ENCODE results near the gene C19orf12.

Gene C19orf12

GRCh38 chr19:29686285-29686805 lies 28.7 kb downstream of the C19orf12 start:
- POLR2A ChIA-PET, result no interaction called here
- TF ChIP-seq LEF1 (IDR thresholded peaks at IDR 0.05; ENCODE audit: borderline replicate concordance) (no peak), FOXK2 (IDR thresholded peaks at IDR 0.05) (no peak), HDGF (IDR thresholded peaks at IDR 0.05; ENCODE audit: borderline replicate concordance) (no peak)
- no peak for DNase-seq (ENCODE audit: extremely low spot score)
- CTCF ChIA-PET, result interaction anchor here (0.8 kb wide), 1 partner anchor 76 kb away, joined by 3 read pairs; no protein-coding TSS in a partner anchor

- POLR2A ChIA-PET, result no interaction called here
- DNase-seq (ENCODE audit: extremely low spot score), result no peak
- TF ChIP-seq FOXK2 (IDR thresholded peaks at IDR 0.05), result no peak
- no peak for TF ChIP-seq FOXA1 (IDR thresholded peaks at IDR 0.05)
- TF ChIP-seq FOXM1 (IDR thresholded peaks at IDR 0.05; ENCODE audit: borderline replicate concordance), result no peak
- TF ChIP-seq NFRKB (IDR thresholded peaks at IDR 0.05), result no peak
- no peak for TF ChIP-seq ELF4 (IDR thresholded peaks at IDR 0.05)
- TF ChIP-seq TARDBP (IDR thresholded peaks at IDR 0.05), result no peak
- TF ChIP-seq LEF1 (IDR thresholded peaks at IDR 0.05; ENCODE audit: borderline replicate concordance), result no peak
- TF ChIP-seq BHLHE40 (IDR thresholded peaks at IDR 0.05; ENCODE audit: borderline replicate concordance), result no peak
- TF ChIP-seq SUZ12 (IDR thresholded peaks at IDR 0.05), result no peak
- no peak for TF ChIP-seq CTBP1 (IDR thresholded peaks at IDR 0.05; ENCODE audit: borderline replicate concordance)
- no peak for TF ChIP-seq SP1 (IDR thresholded peaks at IDR 0.05)
- TF ChIP-seq PKNOX1 (IDR thresholded peaks at IDR 0.05), result no peak
- no peak for TF ChIP-seq L3MBTL2 (conservative IDR thresholded peaks at IDR 0.05)
- no peak for TF ChIP-seq ARNT (IDR thresholded peaks at IDR 0.05)
- TF ChIP-seq HDGF (IDR thresholded peaks at IDR 0.05; ENCODE audit: borderline replicate concordance), result no peak
- TF ChIP-seq ZNF384 (IDR thresholded peaks at IDR 0.05), result no peak
- CTCF ChIA-PET, result interaction anchor here (1.0 kb wide), 1 partner anchor 14 kb away, joined by 3 read pairs; no protein-coding TSS in a partner anchor
These were observed 29.7 kb downstream of the C19orf12 start for GRCh38 chr19:29685326-29685725.

- no peak for TF ChIP-seq ARNT (IDR thresholded peaks at IDR 0.05)
- no peak for TF ChIP-seq CTBP1 (IDR thresholded peaks at IDR 0.05; ENCODE audit: borderline replicate concordance)
- no peak for TF ChIP-seq FOXM1 (IDR thresholded peaks at IDR 0.05; ENCODE audit: borderline replicate concordance)
- no peak for TF ChIP-seq TARDBP (IDR thresholded peaks at IDR 0.05)
- no peak for TF ChIP-seq PKNOX1 (IDR thresholded peaks at IDR 0.05)
- TF ChIP-seq HDGF (IDR thresholded peaks at IDR 0.05; ENCODE audit: borderline replicate concordance), result no peak
- TF ChIP-seq ZNF384 (IDR thresholded peaks at IDR 0.05), result no peak
- no peak for DNase-seq (ENCODE audit: extremely low spot score)
- ChIA-PET CTCF (no interaction called here), POLR2A (interaction anchor here (1.8 kb wide), 1 partner anchor 34 kb away, joined by 5 read pairs; no protein-coding TSS in a partner anchor)
These were observed 32.1 kb downstream of the C19orf12 start for GRCh38 chr19:29683009-29683408.

GRCh38 chr19:29682236-29682895 lies 32.7 kb downstream of the C19orf12 start:
- ChIA-PET CTCF (interaction anchor here (1.0 kb wide), 1 partner anchor 34 kb away, joined by 3 read pairs; no protein-coding TSS in a partner anchor), POLR2A (interaction anchor here (1.8 kb wide), 1 partner anchor 34 kb away, joined by 5 read pairs; no protein-coding TSS in a partner anchor)
- TF ChIP-seq ELF4 (IDR thresholded peaks at IDR 0.05) (no peak), NFRKB (IDR thresholded peaks at IDR 0.05) (no peak), FOXA1 (IDR thresholded peaks at IDR 0.05) (no peak), FOXM1 (IDR thresholded peaks at IDR 0.05; ENCODE audit: borderline replicate concordance) (no peak), LEF1 (IDR thresholded peaks at IDR 0.05; ENCODE audit: borderline replicate concordance) (no peak), L3MBTL2 (conservative IDR thresholded peaks at IDR 0.05) (no peak), TARDBP (IDR thresholded peaks at IDR 0.05) (no peak), CTBP1 (IDR thresholded peaks at IDR 0.05; ENCODE audit: borderline replicate concordance) (no peak), ARNT (IDR thresholded peaks at IDR 0.05) (no peak), FOXK2 (IDR thresholded peaks at IDR 0.05) (no peak), PKNOX1 (IDR thresholded peaks at IDR 0.05) (no peak), SP1 (IDR thresholded peaks at IDR 0.05) (no peak), ZNF384 (IDR thresholded peaks at IDR 0.05) (no peak), HDGF (IDR thresholded peaks at IDR 0.05; ENCODE audit: borderline replicate concordance) (no peak), SUZ12 (IDR thresholded peaks at IDR 0.05) (no peak), BHLHE40 (IDR thresholded peaks at IDR 0.05; ENCODE audit: borderline replicate concordance) (no peak)
- DNase-seq (ENCODE audit: extremely low spot score), result no peak

- ChIA-PET POLR2A (interaction anchor here (1.8 kb wide), 1 partner anchor 35 kb away, joined by 5 read pairs; no protein-coding TSS in a partner anchor), CTCF (interaction anchor here (0.5 to 1.0 kb wide), 2 partner anchors 10 to 34 kb away, joined by 3 to 4 read pairs; no protein-coding TSS in a partner anchor)
- TF ChIP-seq L3MBTL2 (conservative IDR thresholded peaks at IDR 0.05) (no peak), SUZ12 (IDR thresholded peaks at IDR 0.05) (no peak), FOXM1 (IDR thresholded peaks at IDR 0.05; ENCODE audit: borderline replicate concordance) (no peak), HDGF (IDR thresholded peaks at IDR 0.05; ENCODE audit: borderline replicate concordance) (no peak), FOXA1 (IDR thresholded peaks at IDR 0.05) (no peak), BHLHE40 (IDR thresholded peaks at IDR 0.05; ENCODE audit: borderline replicate concordance) (no peak), CTBP1 (IDR thresholded peaks at IDR 0.05; ENCODE audit: borderline replicate concordance) (no peak), LEF1 (IDR thresholded peaks at IDR 0.05; ENCODE audit: borderline replicate concordance) (no peak), PKNOX1 (IDR thresholded peaks at IDR 0.05) (no peak), ARNT (IDR thresholded peaks at IDR 0.05) (no peak)
- DNase-seq (ENCODE audit: extremely low spot score), result no peak
These were observed 33.4 kb downstream of the C19orf12 start for GRCh38 chr19:29681422-29682235.
